UCSD-AML1 (cell line): ENCODE data around the gene AP2B1.

Source experiments
- DNase-seq: peaks from one replicate; lab custom pipeline; 2025; ENCODE audit not compliant: unreplicated experiment; lab: John Stamatoyannopoulos, UW

Gene AP2B1

GRCh38 chr17:35621768-35622167 lies 34.6 kb downstream of the AP2B1 start:
- DNase-seq = no peak

GRCh38 chr17:35627417-35627816 lies 40.3 kb downstream of the AP2B1 start:
- DNase-seq = no peak

- DNase-seq = no peak
Measured at GRCh38 chr17:35630530-35631148, 43.5 kb downstream of the AP2B1 start.

- no peak for DNase-seq
Measured at GRCh38 chr17:35641032-35641431, 53.9 kb downstream of the AP2B1 start.

- DNase-seq = no peak
Measured at GRCh38 chr17:35645923-35646322, 58.8 kb downstream of the AP2B1 start.

GRCh38 chr17:35651467-35651866 lies 64.3 kb downstream of the AP2B1 start:
- no peak for DNase-seq

- DNase-seq = no peak
Measured at GRCh38 chr17:35653619-35654361, 66.7 kb downstream of the AP2B1 start.

- no peak for DNase-seq
Measured at GRCh38 chr17:35655303-35655702, 68.2 kb downstream of the AP2B1 start.

- no peak for DNase-seq
Measured at GRCh38 chr17:35660902-35661301, 73.8 kb downstream of the AP2B1 start.

- no peak for DNase-seq
Measured at GRCh38 chr17:35664685-35665084, 77.6 kb downstream of the AP2B1 start.

GRCh38 chr17:35665662-35666061 lies 78.5 kb downstream of the AP2B1 start:
- no peak for DNase-seq

GRCh38 chr17:35666070-35666469 lies 78.9 kb downstream of the AP2B1 start:
- DNase-seq = no peak

GRCh38 chr17:35666967-35667532 lies 79.9 kb downstream of the AP2B1 start:
- no peak for DNase-seq

- DNase-seq = no peak
Measured at GRCh38 chr17:35668802-35669201, 81.7 kb downstream of the AP2B1 start.

GRCh38 chr17:35674552-35674951 lies 87.4 kb downstream of the AP2B1 start:
- DNase-seq = no peak

- no peak for DNase-seq
Measured at GRCh38 chr17:35676441-35676840, 89.3 kb downstream of the AP2B1 start.

GRCh38 chr17:35679007-35679682 lies 92.0 kb downstream of the AP2B1 start:
- DNase-seq = no peak

GRCh38 chr17:35683591-35683990 lies 96.5 kb downstream of the AP2B1 start:
- DNase-seq = no peak

GRCh38 chr17:35684055-35684802 lies 97.1 kb downstream of the AP2B1 start:
- DNase-seq = no peak

GRCh38 chr17:35692512-35693210 lies 105.5 kb downstream of the AP2B1 start:
- DNase-seq = no peak

GRCh38 chr17:35693662-35694061 lies 106.5 kb downstream of the AP2B1 start:
- no peak for DNase-seq
